Measurements from ENCODE around the gene TPRG1. TPM values are rescaled to one million over a fixed set of nuclear protein-coding genes. Genes with fewer than 3 reads are reported as not detected.

Gene TPRG1
- total RNA-seq, 6 experiments from 2014 or later, result 8.0 to 33.6 (median 18.1) TPM

- Histone ChIP-seq H3K36me3 (peaks cover 0 to 8% (median 2%) of the 10 kb centered on the region in 4 donors), H3K9me3 (no peaks in the 10 kb centered on the region), H3K27ac (no peak overlapping the region), H3K4me1 (no peaks in the 10 kb centered on the region), H3K4me3 (no peak overlapping the region), H3K27me3 (no peaks in the 10 kb centered on the region)
- DNase-seq (no peak), ATAC-seq (no peak)
- TF ChIP-seq POLR2A (IDR thresholded peaks at IDR 0.05) (no peak), CTCF (IDR thresholded peaks at IDR 0.05) (no peak)
- WGBS (ENCODE audit: insufficient coverage, low coverage, low lambda C conversion rate, missing lambda C conversion rate), result 59% methylated on average over 7 of the region's 7 CpGs
- intact Hi-C loops (cut with DNase I), result no loop called here
Measured at GRCh38 chr3:189204167-189204866, 32.5 kb downstream of the TPRG1 start.

GRCh38 chr3:189204937-189205336 lies 33.2 kb downstream of the TPRG1 start:
- 92% methylated on average over 2 of the region's 2 CpGs for WGBS (ENCODE audit: insufficient coverage, low coverage, low lambda C conversion rate, missing lambda C conversion rate)
- Histone ChIP-seq H3K4me1 (no peaks in the 10 kb centered on the region), H3K4me3 (no peak overlapping the region), H3K36me3 (peaks cover 0 to 8% (median 2%) of the 10 kb centered on the region in 4 donors), H3K9me3 (no peaks in the 10 kb centered on the region), H3K27me3 (no peaks in the 10 kb centered on the region), H3K27ac (no peak overlapping the region)
- ATAC-seq (no peak), DNase-seq (no peak)
- intact Hi-C loops (cut with DNase I), result no loop called here
- TF ChIP-seq CTCF (IDR thresholded peaks at IDR 0.05), result no peak
- no peak for TF ChIP-seq POLR2A (IDR thresholded peaks at IDR 0.05)

- Histone ChIP-seq H3K27ac (no peak overlapping the region), H3K4me1 (no peaks in the 10 kb centered on the region), H3K4me3 (no peak overlapping the region), H3K27me3 (no peaks in the 10 kb centered on the region), H3K9me3 (no peaks in the 10 kb centered on the region), H3K36me3 (peaks cover 0 to 10% (median 2%) of the 10 kb centered on the region in 4 donors)
- no peak for DNase-seq
- intact Hi-C loops (cut with DNase I), result no loop called here
- TF ChIP-seq CTCF (IDR thresholded peaks at IDR 0.05) (no peak), POLR2A (IDR thresholded peaks at IDR 0.05) (no peak)
- 81% methylated on average over 4 of the region's 4 CpGs for WGBS (ENCODE audit: insufficient coverage, low coverage, low lambda C conversion rate, missing lambda C conversion rate)
- no peak for ATAC-seq
Measured at GRCh38 chr3:189210251-189210770, 38.5 kb downstream of the TPRG1 start.

- WGBS (ENCODE audit: insufficient coverage, low coverage, low lambda C conversion rate, missing lambda C conversion rate), result 86% methylated on average over 2 of the region's 2 CpGs
- ATAC-seq, result no peak
- H3K9me3 ChIP-seq, result no peaks in the 10 kb centered on the region
Measured at GRCh38 chr3:189212681-189213080, 40.9 kb downstream of the TPRG1 start.

More at GRCh38 chr3:189212681-189213080, 40.9 kb downstream of the TPRG1 start:
- Histone ChIP-seq H3K36me3 (peaks cover 0 to 19% (median 0%) of the 10 kb centered on the region in 4 donors), H3K27ac (no peak overlapping the region), H3K27me3 (no peaks in the 10 kb centered on the region), H3K4me1 (no peaks in the 10 kb centered on the region), H3K4me3 (no peak overlapping the region)
- intact Hi-C loops (cut with DNase I), result no loop called here
- DNase-seq, result no peak
- TF ChIP-seq POLR2A (IDR thresholded peaks at IDR 0.05), result no peak
- TF ChIP-seq CTCF (IDR thresholded peaks at IDR 0.05), result no peak

All from right lobe of liver (tissue), 6 donors.